SK-N-SH (cell line): ENCODE results near the gene SOX10. TPM values are rescaled to one million over a fixed set of nuclear protein-coding genes. Genes with fewer than 3 reads are reported as not detected.

Experiments
- CHD2 ChIP-seq: fragments of 150-350 bp; IDR thresholded peaks from 2 replicates; pipeline ENCODE4 v1.6.1; 2018; ENCODE audit warnings: low read length; ENCODE audit not compliant: partially characterized antibody
- FOXJ3 ChIP-seq: sonication (generic); formaldehyde crosslinking; IDR thresholded peaks from 2 replicates; pipeline ENCODE4 v1.5.1; 2020; ENCODE audit warnings: mild to moderate bottlenecking, missing genetic modification reagents
- GABPA ChIP-seq: IDR thresholded peaks from 2 replicates; pipeline ENCODE4 v1.4.0; 2012; ENCODE audit warnings: low read depth, mild to moderate bottlenecking
- GATA2 ChIP-seq: sonication (generic); formaldehyde crosslinking; IDR thresholded peaks from 2 replicates; pipeline ENCODE4 v1.5.0; 2020; ENCODE audit warnings: mild to moderate bottlenecking, missing genetic modification reagents
- IRF3 ChIP-seq: fragments of 150-350 bp; IDR thresholded peaks from 2 replicates; pipeline ENCODE4 v1.6.1; 2016; ENCODE audit warnings: mild to moderate bottlenecking, low read depth, low read length
- JUND ChIP-seq: IDR thresholded peaks from 2 replicates; pipeline ENCODE4 v1.4.0; 2012
- MXI1 ChIP-seq: IDR thresholded peaks from 2 replicates; pipeline ENCODE4 v1.6.1; 2012; ENCODE audit warnings: mild to moderate bottlenecking, low read depth, low read length, improper control_type of control experiment
- RAD21 ChIP-seq: IDR thresholded peaks from 2 replicates; pipeline ENCODE4 v1.6.1; 2012; ENCODE audit warnings: mild to moderate bottlenecking, low read length
- SIN3A ChIP-seq: IDR thresholded peaks from 2 replicates; pipeline ENCODE4 v1.6.1; 2012; ENCODE audit warnings: low read depth, mild to moderate bottlenecking, low read length, moderate library complexity, borderline replicate concordance
- TCF12 ChIP-seq: IDR thresholded peaks from 2 replicates; pipeline ENCODE4 v1.4.0; 2012
- USF1 ChIP-seq: IDR thresholded peaks from 2 replicates; pipeline ENCODE4 v1.4.0; 2012; ENCODE audit warnings: low read depth, borderline replicate concordance
- YY1 ChIP-seq: IDR thresholded peaks from 2 replicates; pipeline ENCODE4 v1.4.0; 2012; ENCODE audit warnings: low read depth, mild to moderate bottlenecking
- ZBTB33 ChIP-seq: IDR thresholded peaks from 2 replicates; pipeline ENCODE4 v1.4.0; 2012; ENCODE audit warnings: low read depth, borderline replicate concordance
- polyA plus RNA-seq, 3 experiments: library from polyadenylated mRNA; depleted of rRNA; stranded (reverse); fragments of >200 nt; gene quantifications; 2 replicates each; pipeline ENCODE4 v1.2.3, GENCODE V29; 2012
- TF ChIP-seq, protein P1 (sequence below): IDR thresholded peaks from 2 replicates; pipeline ENCODE4 v1.4.0; 2012; ENCODE audit warnings: low read depth
- TF ChIP-seq, protein P2 (sequence below): fragments of 200-600 bp; sonication (generic); IDR thresholded peaks from 2 replicates; pipeline ENCODE4 v1.6.1; 2017; ENCODE audit warnings: antibody characterized with exemption, mild to moderate bottlenecking, moderate library complexity

The SOX10 gene
- polyA plus RNA-seq, 1 of the 3 experiments (the other 2 are of a cell fraction) = not detected

DNA sequence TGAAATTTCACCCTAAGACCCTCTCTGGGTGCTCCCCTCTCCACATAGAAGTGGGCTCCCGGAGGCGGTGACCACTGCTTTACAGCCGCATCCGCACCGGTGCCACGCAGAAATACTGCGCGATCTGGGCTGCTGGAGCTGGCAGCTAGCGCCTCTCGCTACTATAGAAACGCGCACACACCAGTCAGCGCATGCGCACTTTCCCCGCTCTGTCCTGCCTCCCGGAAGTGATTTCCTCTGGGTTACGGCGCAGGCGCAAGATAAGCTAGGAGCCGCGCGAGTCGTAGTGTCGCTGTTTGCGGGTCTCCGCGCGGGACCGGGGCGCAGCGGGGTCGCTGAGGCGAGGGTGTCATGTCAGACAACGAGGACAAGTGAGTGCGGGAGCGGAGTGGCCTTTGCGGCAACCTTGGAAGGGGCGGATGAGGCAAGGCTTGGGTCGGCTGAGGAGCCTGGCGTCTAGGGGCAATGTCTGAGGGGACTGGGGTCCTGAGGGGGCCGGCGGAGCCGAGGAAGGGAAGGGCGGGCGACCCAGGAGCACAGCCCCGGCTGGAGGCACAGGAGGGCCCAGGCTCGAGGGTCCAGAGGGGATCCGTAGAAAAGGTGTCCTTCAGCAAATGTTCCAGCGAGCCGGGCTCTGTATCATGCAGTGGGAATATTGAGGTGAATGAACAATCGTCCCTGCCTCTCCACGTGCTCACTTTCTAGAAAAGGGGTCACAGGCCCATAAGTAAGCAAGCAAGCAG is 30.7 kb downstream of the SOX10 start, which contains the start of the genes C22orf23 and POLR2F (continued):
- no peak for TF ChIP-seq FOXJ3
- peak; percentile 43 for TF ChIP-seq MXI1
- TF ChIP-seq GATA2 = no peak
- 0 out of 2 replicates have a peak, but pooled peaks have one; percentile 44 for TF ChIP-seq SIN3A
- TF ChIP-seq IRF3 = no peak
- no peak for TF ChIP-seq USF1
- TF ChIP-seq, protein P1, sequence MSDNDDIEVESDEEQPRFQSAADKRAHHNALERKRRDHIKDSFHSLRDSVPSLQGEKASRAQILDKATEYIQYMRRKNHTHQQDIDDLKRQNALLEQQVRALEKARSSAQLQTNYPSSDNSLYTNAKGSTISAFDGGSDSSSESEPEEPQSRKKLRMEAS = no peak; the same call in 1 of the 2 replicates
- TF ChIP-seq CHD2 = no peak
- no peak for TF ChIP-seq YY1
- no peak for TF ChIP-seq JUND
- TF ChIP-seq TCF12 = no peak
- peak; percentile 75 for TF ChIP-seq GABPA
- no peak for TF ChIP-seq ZBTB33
- TF ChIP-seq, protein P2, sequence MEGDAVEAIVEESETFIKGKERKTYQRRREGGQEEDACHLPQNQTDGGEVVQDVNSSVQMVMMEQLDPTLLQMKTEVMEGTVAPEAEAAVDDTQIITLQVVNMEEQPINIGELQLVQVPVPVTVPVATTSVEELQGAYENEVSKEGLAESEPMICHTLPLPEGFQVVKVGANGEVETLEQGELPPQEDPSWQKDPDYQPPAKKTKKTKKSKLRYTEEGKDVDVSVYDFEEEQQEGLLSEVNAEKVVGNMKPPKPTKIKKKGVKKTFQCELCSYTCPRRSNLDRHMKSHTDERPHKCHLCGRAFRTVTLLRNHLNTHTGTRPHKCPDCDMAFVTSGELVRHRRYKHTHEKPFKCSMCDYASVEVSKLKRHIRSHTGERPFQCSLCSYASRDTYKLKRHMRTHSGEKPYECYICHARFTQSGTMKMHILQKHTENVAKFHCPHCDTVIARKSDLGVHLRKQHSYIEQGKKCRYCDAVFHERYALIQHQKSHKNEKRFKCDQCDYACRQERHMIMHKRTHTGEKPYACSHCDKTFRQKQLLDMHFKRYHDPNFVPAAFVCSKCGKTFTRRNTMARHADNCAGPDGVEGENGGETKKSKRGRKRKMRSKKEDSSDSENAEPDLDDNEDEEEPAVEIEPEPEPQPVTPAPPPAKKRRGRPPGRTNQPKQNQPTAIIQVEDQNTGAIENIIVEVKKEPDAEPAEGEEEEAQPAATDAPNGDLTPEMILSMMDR = no peak
- no peak for TF ChIP-seq RAD21
